Naive thymus-derived CD8-positive, alpha-beta T cell (primary cell): ENCODE results near the gene SCML1. TPM values are rescaled to one million over a fixed set of nuclear protein-coding genes. Genes with fewer than 3 reads are reported as not detected.
A peak's percentile ranks its signal among the peaks of the same experiment; 100 is the strongest.
"Not testable (repeated sequence)": the region's sequence is repeated elsewhere in the genome, so short reads cannot be mapped to it uniquely, and the experiment has no call there.

ENCODE experiments used
- ATAC-seq, 2 donors: fragments of 150-1000 bp; cut with Tn5 transposase in 1 of 2; sonication (Bioruptor Pico), chemical (Tn5 transposase) in 1 of 2; 1 replicate in 1 of 2; 2 replicates in 1 of 2; pipeline ENCODE4 v1.10.0; 2021; ENCODE audit warnings: mild to moderate bottlenecking in 2 of 2, moderate library complexity in 2 of 2
- POLR2A ChIA-PET: fragments of 350-600 bp; sonication (Branson Sonifier 250); formaldehyde crosslinking; loops from one replicate; lab custom pipeline; 2021; ENCODE audit warnings: antibody characterized with exemption; lab: Charles Lee
- DNase-seq, 10 donors: peaks; one replicate each; pipeline versions ENCODE4 v3.0.0 to v3.0.0-alpha.2; 2020 to 2022
- H3K27ac Mint-ChIP-seq, 10 donors: one replicate each; pipeline ENCODE4 v1.8.0; 2020 to 2022; ENCODE audit warnings: mild to moderate bottlenecking in 10 of 10, mixed read lengths in 10 of 10, moderate library complexity in 4 of 10, inconsistent platforms in 1 of 10
- H3K27me3 Mint-ChIP-seq, 5 donors: one replicate each; pipeline ENCODE4 v1.8.0; 2021 to 2022; ENCODE audit warnings: mixed read lengths in 5 of 5
- H3K36me3 Mint-ChIP-seq, 3 donors: one replicate each; pipeline ENCODE4 v1.8.0; 2020 to 2022; ENCODE audit warnings: mixed read lengths in 3 of 3, mild to moderate bottlenecking in 2 of 3, inconsistent platforms in 1 of 3
- H3K4me1 Mint-ChIP-seq, 4 donors: one replicate each; pipeline ENCODE4 v1.8.0; 2021 to 2022; ENCODE audit warnings: mixed read lengths in 4 of 4
- H3K4me3 Mint-ChIP-seq, 10 donors: one replicate each; pipeline ENCODE4 v1.8.0; 2020 to 2022; ENCODE audit warnings: mild to moderate bottlenecking in 10 of 10, mixed read lengths in 10 of 10, moderate library complexity in 6 of 10, inconsistent platforms in 1 of 10
- H3K9me3 Mint-ChIP-seq, 9 donors: one replicate each; pipeline ENCODE4 v1.8.0; 2020 to 2022; ENCODE audit warnings: mixed read lengths in 9 of 9, mild to moderate bottlenecking in 3 of 9, inconsistent platforms in 1 of 9, moderate library complexity in 1 of 9
- polyA plus RNA-seq, 3 donors: library from polyadenylated mRNA; unstranded; fragments of 300-500 nt; fragmentation: Illumina TruSeq; gene quantifications; one replicate each; pipeline ENCODE4 v1.2.3, GENCODE V29; 2021
- total RNA-seq, 8 experiments: library from RNA in 2 of 8; stranded (reverse) in 2 of 8; gene quantifications; one replicate each; pipeline ENCODE4 v1.2.3 and lab custom pipeline; 2021 to 2026

Gene SCML1
- total and polyA plus RNA-seq, 5 experiments from 2014 or later = 6.0 to 32.6 (median 7.1) TPM

DNA sequence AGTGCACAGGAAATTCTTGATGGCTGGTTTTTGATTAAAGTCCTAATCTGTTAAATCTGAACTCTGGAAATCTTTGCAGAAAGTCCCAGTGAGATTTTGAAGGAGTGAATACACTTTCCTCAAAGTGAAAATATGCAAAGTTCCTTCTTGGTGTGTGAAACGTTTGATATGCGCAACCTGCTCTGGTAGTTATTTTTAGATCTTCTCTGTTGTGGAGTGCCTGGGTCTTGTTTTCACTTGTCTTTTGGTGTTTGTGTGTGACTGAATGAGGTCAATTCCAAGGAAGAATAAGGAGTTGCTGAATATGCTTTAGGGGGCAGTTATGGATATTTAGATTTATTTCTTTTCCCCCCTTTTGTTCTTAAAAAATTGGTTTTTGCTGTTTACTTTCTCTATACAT, 41.7 kb downstream of the SCML1 start:
- Mint-ChIP-seq H3K4me1 (peaks cover 17 to 36% (median 26%) of the 10 kb centered on the region in 4 donors), H3K27me3 (no peaks in the 10 kb centered on the region), H3K36me3 (no peaks in the 10 kb centered on the region), H3K4me3 (peak overlapping the region in 7 of 10 donors; percentile 4 to 79 (median 55)), H3K9me3 (peaks cover 0 to 4% (median 0%) of the 10 kb centered on the region in 9 donors), H3K27ac (peak overlapping the region in 9 of 10 donors; percentile 2 to 87 (median 57))
- POLR2A ChIA-PET = interaction anchor here (0.6 kb wide), 1 partner anchor 81 kb away, joined by 3 read pairs; no protein-coding TSS in a partner anchor
- ATAC-seq = no peak
- no peak for DNase-seq

DNA sequence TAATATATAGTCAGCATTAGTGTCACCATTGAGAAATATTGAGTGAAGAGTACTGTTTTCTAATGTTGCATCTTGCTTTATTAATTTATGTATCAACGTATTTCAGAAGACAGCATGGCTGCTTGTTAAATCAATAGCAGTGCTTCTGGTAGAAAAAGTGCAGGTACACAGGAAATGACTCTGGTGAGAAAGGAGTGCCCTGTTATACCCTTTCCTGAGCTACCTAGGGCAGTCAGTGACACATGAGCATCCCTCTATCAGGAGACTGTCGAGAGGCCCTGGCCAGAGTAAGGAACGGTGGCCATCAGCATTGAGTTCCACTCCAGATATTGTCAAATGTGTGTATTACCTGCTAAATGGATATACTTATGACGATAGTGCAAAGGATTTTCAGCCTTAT, 42.1 kb downstream of the SCML1 start:
- Mint-ChIP-seq H3K4me3 (peak overlapping the region in 7 of 10 donors; percentile 4 to 79 (median 55)), H3K27ac (peak overlapping the region; percentile 2 to 87 (median 64)), H3K27me3 (no peaks in the 10 kb centered on the region), H3K4me1 (peaks cover 17 to 36% (median 26%) of the 10 kb centered on the region in 4 donors), H3K9me3 (peaks cover 0 to 4% (median 0%) of the 10 kb centered on the region in 9 donors), H3K36me3 (no peaks in the 10 kb centered on the region)
- POLR2A ChIA-PET = interaction anchor here (0.6 kb wide), 1 partner anchor 81 kb away, joined by 3 read pairs; no protein-coding TSS in a partner anchor
- ATAC-seq = peak; percentile 50 to 69
- peak in 2 of 10 donors; percentile 12 to 15 for DNase-seq

DNA sequence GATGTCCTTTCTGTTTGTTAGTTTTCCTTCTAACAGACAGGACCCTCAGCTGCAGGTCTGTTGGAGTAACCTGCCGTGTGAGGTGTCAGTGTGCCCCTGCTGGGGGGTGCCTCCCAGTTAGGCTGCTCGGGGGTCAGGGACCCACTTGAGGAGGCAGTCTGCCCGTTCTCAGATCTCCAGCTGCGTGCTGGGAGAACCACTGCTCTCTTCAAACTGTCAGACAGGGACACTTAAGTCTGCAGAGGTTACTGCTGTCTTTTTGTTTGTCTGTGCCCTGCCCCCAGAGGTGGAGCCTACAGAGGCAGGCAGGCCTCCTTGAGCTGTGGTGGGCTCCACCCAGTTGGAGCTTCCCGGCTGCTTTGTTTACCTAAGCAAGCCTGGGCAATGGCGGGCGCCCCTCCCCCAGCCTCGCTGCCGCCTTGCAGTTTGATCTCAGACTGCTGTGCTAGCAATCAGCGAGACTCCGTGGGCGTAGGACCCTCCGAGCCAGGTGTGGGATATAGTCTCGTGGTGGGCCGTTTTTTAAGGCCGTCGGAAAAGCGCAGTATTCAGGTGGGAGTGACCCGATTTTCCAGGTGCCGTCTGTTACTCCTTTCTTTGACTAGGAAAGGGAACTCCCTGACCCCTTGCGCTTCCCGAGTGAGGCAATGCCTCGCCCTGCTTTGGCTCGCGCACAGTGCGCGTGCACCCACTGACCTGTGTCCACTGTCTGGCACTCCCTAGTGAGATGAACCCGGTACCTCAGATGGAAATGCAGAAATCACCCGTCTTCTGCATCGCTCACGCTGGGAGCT, 49.5 kb downstream of the SCML1 start:
- DNase-seq, POLR2A ChIA-PET, H3K36me3 Mint-ChIP-seq, H3K27me3 Mint-ChIP-seq, H3K9me3 Mint-ChIP-seq, ATAC-seq: not testable (repeated sequence)
- H3K4me3 Mint-ChIP-seq = peak overlapping the region in 4 of 10 donors; percentile 10 to 50 (median 36)
- peak overlapping the region in 2 of 10 donors; percentile 24 to 78 for H3K27ac Mint-ChIP-seq
- peaks cover 2 to 13% (median 11%) of the 10 kb centered on the region in 4 donors for H3K4me1 Mint-ChIP-seq

DNA sequence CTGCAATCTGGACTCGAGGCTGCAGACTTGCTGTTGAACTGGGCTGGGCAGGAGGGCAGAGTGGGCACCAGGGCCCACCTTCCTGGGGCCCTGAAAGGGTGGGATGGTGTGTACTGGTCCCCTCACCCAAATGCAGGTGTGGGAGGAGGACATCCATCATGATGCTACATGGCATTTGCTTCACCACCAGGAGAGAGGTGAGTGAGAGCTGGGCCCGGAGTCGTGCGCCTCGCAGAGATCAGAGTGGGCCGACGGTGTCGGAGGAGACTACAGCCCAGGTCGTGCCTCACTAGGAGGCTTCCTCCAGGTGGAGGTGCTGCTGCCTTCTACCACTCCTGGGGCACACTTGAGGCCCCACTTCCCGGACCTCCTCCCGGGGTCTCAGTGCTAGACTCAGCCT, 50.3 kb downstream of the SCML1 start:
- POLR2A ChIA-PET = interaction anchor here (0.9 kb wide), 1 partner anchor 50 kb away, joined by 3 read pairs; no protein-coding TSS in a partner anchor
- ATAC-seq = no peak
- no peak for DNase-seq
- Mint-ChIP-seq H3K4me1 (peaks cover 2 to 13% (median 11%) of the 10 kb centered on the region in 4 donors), H3K27ac (no peak overlapping the region), H3K27me3 (peaks cover 0 to 1% (median 0%) of the 10 kb centered on the region in 5 donors), H3K9me3 (peaks cover 0 to 3% (median 0%) of the 10 kb centered on the region in 9 donors), H3K36me3 (no peaks in the 10 kb centered on the region), H3K4me3 (no peak overlapping the region)

DNA sequence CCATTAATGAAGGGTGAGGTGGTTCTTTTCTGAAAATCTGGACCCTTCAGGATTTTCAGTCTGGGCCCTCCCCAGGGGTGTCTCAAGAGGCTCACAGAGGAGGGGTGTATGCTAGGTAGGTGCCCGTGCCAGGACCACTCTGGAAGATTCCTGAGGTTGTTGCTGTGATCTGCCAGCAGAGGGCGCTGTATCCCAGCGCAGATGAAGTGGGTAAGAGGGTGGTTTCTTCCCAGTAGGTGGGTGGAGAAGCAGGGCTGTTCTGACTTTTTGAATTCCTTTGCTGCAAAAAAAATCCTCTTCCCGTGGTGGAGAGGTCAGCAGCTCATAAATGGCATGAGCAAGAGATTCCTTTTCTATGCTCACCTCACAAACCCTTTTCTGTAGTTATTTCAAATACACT, 51.1 kb downstream of the SCML1 start:
- peak overlapping the region in 2 of 10 donors; percentile 32 to 37 for H3K27ac Mint-ChIP-seq
- POLR2A ChIA-PET = interaction anchor here (0.9 kb wide), 1 partner anchor 51 kb away, joined by 3 read pairs; no protein-coding TSS in a partner anchor

DNA sequence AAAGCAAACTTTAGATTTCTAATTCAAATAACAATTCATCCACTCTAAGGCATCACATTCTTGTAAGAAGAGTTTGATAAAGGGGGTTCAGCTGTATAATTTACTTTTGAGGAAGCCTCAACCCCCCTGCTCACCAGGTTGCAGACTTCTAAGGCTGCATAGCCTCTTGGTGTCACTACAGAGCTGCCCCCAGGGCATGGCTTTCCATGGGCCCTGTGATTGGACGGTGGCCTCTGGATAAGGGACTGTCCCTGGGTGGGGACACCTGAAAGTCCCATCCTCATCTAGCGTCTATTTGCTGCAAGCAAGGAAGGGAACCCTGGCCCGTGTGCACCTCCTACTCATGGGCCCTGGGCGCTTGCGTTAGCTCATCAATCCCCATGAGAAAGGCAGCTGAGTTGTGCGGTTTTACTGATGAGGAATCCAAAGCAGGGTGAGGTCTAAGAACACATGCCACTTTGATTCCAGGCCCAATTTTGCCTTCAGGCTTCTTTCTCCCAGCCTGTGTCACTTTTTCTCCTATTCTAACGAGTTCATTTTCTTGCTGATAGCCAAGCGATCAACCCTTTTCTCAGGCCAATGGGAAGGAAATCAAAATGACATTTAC, 51.8 kb downstream of the SCML1 start:
- Mint-ChIP-seq H3K4me3 (no peak overlapping the region), H3K36me3 (no peaks in the 10 kb centered on the region), H3K4me1 (peaks cover 2 to 13% (median 11%) of the 10 kb centered on the region in 4 donors), H3K27ac (peak overlapping the region in 2 of 10 donors; percentile 11 to 47), H3K9me3 (peaks cover 0 to 3% (median 0%) of the 10 kb centered on the region in 9 donors), H3K27me3 (peaks cover 0 to 1% (median 0%) of the 10 kb centered on the region in 5 donors)
- POLR2A ChIA-PET = no interaction called here
- ATAC-seq (no peak), DNase-seq (no peak)

More for the DNA sequence above, 51.1 kb downstream of the SCML1 start:
- Mint-ChIP-seq H3K4me3 (peak overlapping the region in 3 of 10 donors; percentile 18 to 36 (median 19)), H3K27me3 (peaks cover 0 to 1% (median 0%) of the 10 kb centered on the region in 5 donors), H3K36me3 (no peaks in the 10 kb centered on the region), H3K4me1 (peaks cover 2 to 13% (median 11%) of the 10 kb centered on the region in 4 donors), H3K9me3 (peaks cover 0 to 3% (median 0%) of the 10 kb centered on the region in 9 donors)
- peak; percentile 15 to 66 (median 36) for DNase-seq
- peak; percentile 67 to 75 for ATAC-seq

DNA sequence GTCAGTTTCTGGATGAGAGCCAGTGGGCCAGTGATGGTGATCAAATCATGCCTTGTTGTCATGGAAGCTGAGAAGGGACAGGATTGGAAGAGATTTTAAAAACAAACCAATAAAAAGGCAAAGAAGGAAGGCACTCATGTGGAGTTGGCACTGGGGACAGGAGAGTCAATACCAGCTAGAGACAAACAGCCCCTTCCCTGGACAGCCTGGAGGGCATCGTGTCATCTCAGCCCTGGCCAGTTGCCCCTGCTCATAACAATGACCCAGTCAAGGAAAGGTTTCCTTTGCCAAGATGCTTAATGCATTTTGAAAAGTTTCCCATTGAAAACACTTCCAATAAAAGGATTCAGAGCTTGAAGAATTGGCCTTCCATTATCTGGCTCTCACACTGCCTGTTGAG, 55.5 kb downstream of the SCML1 start:
- Mint-ChIP-seq H3K9me3 (no peaks in the 10 kb centered on the region), H3K27me3 (no peaks in the 10 kb centered on the region), H3K4me1 (peaks cover 3 to 14% (median 10%) of the 10 kb centered on the region in 4 donors), H3K4me3 (no peak overlapping the region), H3K27ac (no peak overlapping the region), H3K36me3 (no peaks in the 10 kb centered on the region)
- POLR2A ChIA-PET = no interaction called here
- DNase-seq (no peak), ATAC-seq (no peak)

DNA sequence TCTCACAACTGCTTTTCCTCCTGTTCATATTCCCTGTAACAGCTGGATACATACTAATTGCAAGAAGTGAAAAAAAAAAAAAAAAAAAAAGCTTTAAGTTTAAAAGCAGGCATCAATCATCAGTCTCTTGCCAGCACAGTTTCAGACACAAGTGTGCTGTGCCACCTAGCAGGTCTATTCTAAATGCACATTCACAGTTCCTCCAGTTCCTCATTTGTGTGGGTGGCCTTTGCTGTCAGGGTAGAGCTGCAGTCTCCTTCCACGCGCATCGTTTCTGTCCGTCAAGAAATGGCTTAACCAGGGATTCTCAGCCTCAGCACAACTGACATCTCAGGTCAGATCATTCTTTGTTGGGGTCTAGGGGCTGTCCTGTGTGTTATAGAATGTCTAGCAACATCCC, 61.6 kb downstream of the SCML1 start:
- no peak overlapping the region for H3K4me3 Mint-ChIP-seq

DNA sequence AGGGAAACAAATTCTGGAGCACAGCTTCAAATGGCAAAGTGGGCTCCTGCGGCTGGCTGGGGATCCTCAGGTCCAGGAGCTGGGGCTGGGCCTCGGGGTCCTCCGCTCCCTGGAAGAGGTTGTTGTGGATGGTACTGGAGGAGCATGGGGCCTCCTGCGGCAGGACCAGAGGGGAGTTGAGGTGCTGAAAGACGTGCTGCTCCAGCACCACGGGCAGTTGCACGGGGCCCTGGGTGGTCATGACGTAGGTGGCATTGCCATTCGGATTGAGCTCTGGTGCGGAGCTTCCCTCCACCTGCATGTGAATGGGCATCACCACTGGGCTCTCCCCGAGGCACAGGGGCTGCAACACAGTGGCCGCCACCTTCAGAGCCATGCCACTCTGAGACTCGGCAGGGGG, 64.1 kb downstream of the SCML1 start:
- Mint-ChIP-seq H3K4me1 (peaks cover 0 to 16% (median 7%) of the 10 kb centered on the region in 4 donors), H3K27ac (no peak overlapping the region), H3K4me3 (no peak overlapping the region), H3K27me3 (no peaks in the 10 kb centered on the region), H3K9me3 (no peaks in the 10 kb centered on the region), H3K36me3 (peaks cover 0 to 4% (median 0%) of the 10 kb centered on the region in 3 donors)
- ATAC-seq = no peak
- no peak for DNase-seq
- POLR2A ChIA-PET = no interaction called here

More for the DNA sequence above, 61.6 kb downstream of the SCML1 start:
- peaks cover 0 to 4% (median 0%) of the 10 kb centered on the region in 3 donors for H3K36me3 Mint-ChIP-seq
- no peaks in the 10 kb centered on the region for H3K9me3 Mint-ChIP-seq
- peak overlapping the region in 1 of 10 donors; percentile 47 for H3K27ac Mint-ChIP-seq
- peaks cover 0 to 16% (median 7%) of the 10 kb centered on the region in 4 donors for H3K4me1 Mint-ChIP-seq
- POLR2A ChIA-PET = no interaction called here
- ATAC-seq (no peak), DNase-seq (no peak)
- H3K27me3 Mint-ChIP-seq = no peaks in the 10 kb centered on the region

DNA sequence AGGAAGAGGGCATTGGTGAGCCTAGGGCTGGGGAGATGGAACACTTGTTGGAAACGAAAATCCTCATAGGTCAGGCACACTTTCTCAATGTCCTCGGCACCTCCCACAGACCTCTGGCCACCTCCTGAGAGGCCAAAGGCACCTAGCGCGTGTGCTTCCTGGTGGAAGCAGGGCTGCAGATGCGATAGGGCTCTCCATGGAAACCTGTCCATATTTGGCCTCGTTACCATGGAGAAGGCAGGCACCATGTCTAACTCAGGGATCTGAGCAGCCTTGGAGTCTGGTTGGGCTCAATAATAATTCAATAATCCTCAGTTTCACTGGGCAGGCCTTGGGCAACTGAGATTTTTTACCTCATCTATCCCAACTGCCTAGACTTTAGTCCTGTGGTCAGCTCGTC, 65.5 kb downstream of the SCML1 start:
- Mint-ChIP-seq H3K36me3 (peaks cover 0 to 4% (median 0%) of the 10 kb centered on the region in 3 donors), H3K4me3 (no peak overlapping the region), H3K27me3 (no peaks in the 10 kb centered on the region), H3K27ac (no peak overlapping the region), H3K9me3 (no peaks in the 10 kb centered on the region), H3K4me1 (peaks cover 0 to 8% (median 2%) of the 10 kb centered on the region in 4 donors)
- POLR2A ChIA-PET = no interaction called here
- no peak for DNase-seq
- ATAC-seq = no peak

DNA sequence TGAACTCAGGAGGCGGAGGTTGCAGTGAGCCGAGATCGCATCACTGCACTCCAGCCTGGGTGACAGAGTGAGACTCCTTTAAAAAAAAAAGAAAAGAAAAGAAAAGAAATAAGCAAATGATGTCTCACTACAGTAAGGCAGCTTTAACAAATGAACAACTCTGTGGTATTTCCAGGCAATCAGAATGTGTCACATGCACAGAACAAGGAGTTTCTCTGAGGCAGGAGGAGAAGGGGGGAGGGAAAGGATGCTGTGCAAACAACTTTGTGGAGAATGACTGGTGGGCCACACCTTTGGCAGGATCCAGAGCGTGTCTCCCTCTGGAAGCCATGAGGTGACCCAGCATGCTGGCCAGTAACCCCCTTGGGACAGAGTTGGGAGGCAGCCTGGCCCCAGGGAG, 66.2 kb downstream of the SCML1 start:
- Mint-ChIP-seq H3K9me3 (no peaks in the 10 kb centered on the region), H3K27me3 (no peaks in the 10 kb centered on the region), H3K4me1 (peaks cover 0 to 1% (median 0%) of the 10 kb centered on the region in 4 donors), H3K27ac (peak overlapping the region in 1 of 10 donors; percentile 7), H3K36me3 (peaks cover 0 to 4% (median 0%) of the 10 kb centered on the region in 3 donors), H3K4me3 (no peak overlapping the region)
- POLR2A ChIA-PET = no interaction called here
- ATAC-seq (no peak), DNase-seq (no peak)
